ENCODE data around the gene KIAA0513.
"Not testable (repeated sequence)": the region's sequence is repeated elsewhere in the genome, so short reads cannot be mapped to it uniquely, and the experiment has no call there.

The KIAA0513 gene

GRCh38 chr16:85045641-85046471 is 18.3 kb downstream of the KIAA0513 start:
- Histone ChIP-seq H3K4me1 (ENCODE audit: control insufficient read depth, insufficient read depth, low read length) (peaks cover 12% of the 10 kb centered on the region), H3K9ac (ENCODE audit: low read depth, low read length) (no peak overlapping the region), H3K4me2 (ENCODE audit: low read length) (no peak overlapping the region), H3K4me3 (ENCODE audit: low read length) (no peak overlapping the region), H3K9me3 (replicated peaks; ENCODE audit: low read length) (no peaks in the 10 kb centered on the region), H3K27me3 (ENCODE audit: control insufficient read depth, insufficient read depth, low read length) (peaks cover 18% of the 10 kb centered on the region), H3K36me3 (ENCODE audit: insufficient read depth, low read length) (no peaks in the 10 kb centered on the region)

GRCh38 chr16:85046472-85046916 is 18.9 kb downstream of the KIAA0513 start:
- Histone ChIP-seq H3K4me2 (ENCODE audit: low read length) (no peak overlapping the region), H3K9ac (ENCODE audit: low read depth, low read length) (no peak overlapping the region), H3K4me1 (ENCODE audit: control insufficient read depth, insufficient read depth, low read length) (peaks cover 13% of the 10 kb centered on the region), H3K36me3 (ENCODE audit: insufficient read depth, low read length) (no peaks in the 10 kb centered on the region), H3K27me3 (ENCODE audit: control insufficient read depth, insufficient read depth, low read length) (peaks cover 11% of the 10 kb centered on the region), H3K4me3 (ENCODE audit: low read length) (no peak overlapping the region), H3K9me3 (replicated peaks; ENCODE audit: low read length) (no peaks in the 10 kb centered on the region)

GRCh38 chr16:85046931-85047866 is 19.6 kb downstream of the KIAA0513 start:
- H3K4me3 ChIP-seq (ENCODE audit: low read length) = no peak overlapping the region
- H3K4me1 ChIP-seq (ENCODE audit: control insufficient read depth, insufficient read depth, low read length) = peaks cover 12% of the 10 kb centered on the region
- no peak overlapping the region for H3K9ac ChIP-seq (ENCODE audit: low read depth, low read length)

GRCh38 chr16:85047867-85048455 is 20.4 kb downstream of the KIAA0513 start:
- H3K4me3 ChIP-seq (ENCODE audit: low read length) = no peak overlapping the region
- H3K9me3 ChIP-seq (replicated peaks; ENCODE audit: low read length) = no peaks in the 10 kb centered on the region
- no peaks in the 10 kb centered on the region for H3K27me3 ChIP-seq (ENCODE audit: control insufficient read depth, insufficient read depth, low read length)
- no peak overlapping the region for H3K4me2 ChIP-seq (ENCODE audit: low read length)
- H3K4me1 ChIP-seq (ENCODE audit: control insufficient read depth, insufficient read depth, low read length) = peaks cover 14% of the 10 kb centered on the region
- H3K36me3 ChIP-seq (ENCODE audit: insufficient read depth, low read length) = no peaks in the 10 kb centered on the region
- H3K9ac ChIP-seq (ENCODE audit: low read depth, low read length) = no peak overlapping the region

More at GRCh38 chr16:85046931-85047866, 19.6 kb downstream of the KIAA0513 start:
- Histone ChIP-seq H3K4me2 (ENCODE audit: low read length) (no peak overlapping the region), H3K36me3 (ENCODE audit: insufficient read depth, low read length) (no peaks in the 10 kb centered on the region), H3K9me3 (replicated peaks; ENCODE audit: low read length) (no peaks in the 10 kb centered on the region), H3K27me3 (ENCODE audit: control insufficient read depth, insufficient read depth, low read length) (peaks cover 4% of the 10 kb centered on the region)

- Histone ChIP-seq H3K9me3 (replicated peaks; ENCODE audit: low read length) (no peaks in the 10 kb centered on the region), H3K9ac (ENCODE audit: low read depth, low read length) (no peak overlapping the region), H3K4me3 (ENCODE audit: low read length) (no peak overlapping the region), H3K4me1 (ENCODE audit: control insufficient read depth, insufficient read depth, low read length) (peaks cover 14% of the 10 kb centered on the region), H3K36me3 (ENCODE audit: insufficient read depth, low read length) (no peaks in the 10 kb centered on the region), H3K27me3 (ENCODE audit: control insufficient read depth, insufficient read depth, low read length) (no peaks in the 10 kb centered on the region), H3K4me2 (ENCODE audit: low read length) (no peak overlapping the region)
Observed at GRCh38 chr16:85048921-85049562, 21.4 kb downstream of the KIAA0513 start.

- no peaks in the 10 kb centered on the region for H3K9me3 ChIP-seq (replicated peaks; ENCODE audit: low read length)
- H3K4me1 ChIP-seq (ENCODE audit: control insufficient read depth, insufficient read depth, low read length) = peaks cover 18% of the 10 kb centered on the region
- no peaks in the 10 kb centered on the region for H3K27me3 ChIP-seq (ENCODE audit: control insufficient read depth, insufficient read depth, low read length)
- H3K4me3 ChIP-seq (ENCODE audit: low read length) = no peak overlapping the region
- H3K36me3 ChIP-seq (ENCODE audit: insufficient read depth, low read length) = no peaks in the 10 kb centered on the region
- no peak overlapping the region for H3K4me2 ChIP-seq (ENCODE audit: low read length)
- no peak overlapping the region for H3K9ac ChIP-seq (ENCODE audit: low read depth, low read length)
Observed at GRCh38 chr16:85049706-85050305, 22.2 kb downstream of the KIAA0513 start.

- Histone ChIP-seq H3K4me3 (ENCODE audit: low read length) (no peak overlapping the region), H3K36me3 (ENCODE audit: insufficient read depth, low read length) (no peaks in the 10 kb centered on the region), H3K9me3 (replicated peaks; ENCODE audit: low read length) (no peaks in the 10 kb centered on the region), H3K27me3 (ENCODE audit: control insufficient read depth, insufficient read depth, low read length) (no peaks in the 10 kb centered on the region), H3K4me1 (ENCODE audit: control insufficient read depth, insufficient read depth, low read length) (peaks cover 31% of the 10 kb centered on the region), H3K4me2 (ENCODE audit: low read length) (peak overlapping the region; percentile 44), H3K9ac (ENCODE audit: low read depth, low read length) (no peak overlapping the region)
Observed at GRCh38 chr16:85051067-85051581, 23.5 kb downstream of the KIAA0513 start.

- Histone ChIP-seq H3K4me1 (ENCODE audit: control insufficient read depth, insufficient read depth, low read length) (peaks cover 33% of the 10 kb centered on the region), H3K4me3 (ENCODE audit: low read length) (no peak overlapping the region), H3K4me2 (ENCODE audit: low read length) (no peak overlapping the region), H3K9me3 (replicated peaks; ENCODE audit: low read length) (no peaks in the 10 kb centered on the region), H3K9ac (ENCODE audit: low read depth, low read length) (no peak overlapping the region), H3K36me3 (ENCODE audit: insufficient read depth, low read length) (no peaks in the 10 kb centered on the region), H3K27me3 (ENCODE audit: control insufficient read depth, insufficient read depth, low read length) (no peaks in the 10 kb centered on the region)
Observed at GRCh38 chr16:85051683-85052082, 24.1 kb downstream of the KIAA0513 start.

- Histone ChIP-seq H3K36me3 (ENCODE audit: insufficient read depth, low read length) (no peaks in the 10 kb centered on the region), H3K27me3 (ENCODE audit: control insufficient read depth, insufficient read depth, low read length) (no peaks in the 10 kb centered on the region), H3K9ac (ENCODE audit: low read depth, low read length) (no peak overlapping the region), H3K4me3 (ENCODE audit: low read length) (no peak overlapping the region), H3K9me3 (replicated peaks; ENCODE audit: low read length) (no peaks in the 10 kb centered on the region), H3K4me1 (ENCODE audit: control insufficient read depth, insufficient read depth, low read length) (peaks cover 33% of the 10 kb centered on the region), H3K4me2 (ENCODE audit: low read length) (no peak overlapping the region)
Observed at GRCh38 chr16:85052536-85052935, 24.9 kb downstream of the KIAA0513 start.

GRCh38 chr16:85054321-85054720 is 26.7 kb downstream of the KIAA0513 start:
- H3K4me3 ChIP-seq (ENCODE audit: low read length); H3K9ac ChIP-seq (ENCODE audit: low read depth, low read length): not testable (repeated sequence)
- H3K4me1 ChIP-seq (ENCODE audit: control insufficient read depth, insufficient read depth, low read length) = peaks cover 33% of the 10 kb centered on the region

More at GRCh38 chr16:85054321-85054720, 26.7 kb downstream of the KIAA0513 start:
- not testable (repeated sequence) for H3K36me3 ChIP-seq (ENCODE audit: insufficient read depth, low read length); H3K27me3 ChIP-seq (ENCODE audit: control insufficient read depth, insufficient read depth, low read length); H3K9me3 ChIP-seq (replicated peaks; ENCODE audit: low read length); H3K4me2 ChIP-seq (ENCODE audit: low read length)

All from skeletal muscle satellite cell (primary cell).